ENCODE measurements around the gene HECTD1. TPM values are rescaled to one million over a fixed set of nuclear protein-coding genes. Genes with fewer than 3 reads are reported as not detected.
A peak's percentile ranks its signal among the peaks of the same experiment; 100 is the strongest.
"Not testable (repeated sequence)": the region's sequence is repeated elsewhere in the genome, so short reads cannot be mapped to it uniquely, and the experiment has no call there.

HECTD1 gene
- total RNA-seq, 1 experiment from 2014 or later = 75.3 TPM

DNA sequence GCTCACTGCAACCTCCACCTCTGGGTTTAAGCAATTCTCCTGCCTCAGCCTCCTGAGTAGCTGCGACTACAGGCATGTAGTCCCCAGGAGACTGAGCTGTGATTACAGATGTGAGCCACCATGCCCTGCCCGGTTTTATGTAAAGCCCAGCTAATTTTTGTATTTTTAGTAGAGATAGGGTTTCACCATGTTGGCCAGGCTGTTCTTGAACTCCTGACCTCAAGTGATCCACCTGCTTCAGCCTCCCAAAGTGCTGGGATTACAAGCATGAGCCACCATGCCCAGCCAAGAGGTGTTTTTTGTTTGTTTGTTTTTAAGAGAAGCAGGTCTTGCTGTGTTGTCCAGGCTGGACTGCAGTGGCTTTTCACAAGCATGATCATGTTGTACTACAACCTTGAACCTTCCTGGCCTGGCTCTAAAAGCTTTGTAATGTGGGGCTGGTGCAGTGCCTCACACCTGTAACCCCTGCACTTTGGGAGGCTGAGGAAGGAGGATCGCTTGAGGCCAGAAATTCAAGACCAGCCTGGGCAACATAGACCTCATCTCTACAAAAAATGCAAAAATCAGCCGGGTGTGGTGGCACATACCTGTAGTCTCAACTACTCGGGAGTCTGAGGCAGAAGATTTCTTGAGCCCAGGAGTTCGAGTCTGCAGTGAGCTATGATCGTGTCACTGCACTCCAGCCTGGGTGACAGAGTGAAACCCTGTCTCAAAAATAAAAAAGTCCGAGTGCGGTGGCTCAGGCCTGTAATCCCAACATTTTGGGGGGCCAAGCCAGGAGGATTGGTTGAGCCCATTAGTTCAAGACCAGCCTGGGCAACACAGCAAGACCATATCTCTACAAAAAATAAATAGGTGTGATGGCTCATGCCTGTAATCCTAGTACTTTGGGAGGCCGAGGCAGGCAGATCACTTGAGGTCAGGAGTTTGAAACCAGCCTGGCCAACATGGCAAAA lies 113.4 kb downstream of the HECTD1 start:
- DNase-seq (ENCODE audit: low spot score) = not testable (repeated sequence)

DNA sequence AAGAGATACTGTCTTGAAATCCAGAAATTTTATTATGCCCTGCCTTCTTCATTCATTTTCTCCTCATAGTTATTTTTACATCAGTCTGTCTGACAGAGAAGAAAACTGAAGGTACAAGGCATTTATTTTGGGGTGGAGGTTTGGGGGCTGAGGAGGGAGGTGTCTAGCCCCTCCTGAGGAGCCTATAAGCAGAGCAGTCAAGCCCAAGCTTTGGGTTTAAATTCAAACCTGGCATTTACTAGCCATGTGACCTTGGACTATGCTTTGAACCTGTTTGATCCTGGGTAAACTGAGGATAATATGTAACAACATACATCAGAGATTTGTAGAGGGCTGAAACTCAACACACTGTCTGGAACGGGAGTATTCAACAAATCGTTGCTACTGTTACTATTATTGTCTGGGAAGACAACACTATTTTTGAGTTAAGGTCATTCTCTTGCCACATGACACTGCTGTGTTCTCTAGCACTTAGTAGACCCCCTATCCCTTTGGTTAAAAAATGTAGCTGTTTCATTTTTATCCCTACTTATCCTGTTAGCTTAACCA lies 115.4 kb downstream of the HECTD1 start:
- DNase-seq (ENCODE audit: low spot score) = no peak

DNA sequence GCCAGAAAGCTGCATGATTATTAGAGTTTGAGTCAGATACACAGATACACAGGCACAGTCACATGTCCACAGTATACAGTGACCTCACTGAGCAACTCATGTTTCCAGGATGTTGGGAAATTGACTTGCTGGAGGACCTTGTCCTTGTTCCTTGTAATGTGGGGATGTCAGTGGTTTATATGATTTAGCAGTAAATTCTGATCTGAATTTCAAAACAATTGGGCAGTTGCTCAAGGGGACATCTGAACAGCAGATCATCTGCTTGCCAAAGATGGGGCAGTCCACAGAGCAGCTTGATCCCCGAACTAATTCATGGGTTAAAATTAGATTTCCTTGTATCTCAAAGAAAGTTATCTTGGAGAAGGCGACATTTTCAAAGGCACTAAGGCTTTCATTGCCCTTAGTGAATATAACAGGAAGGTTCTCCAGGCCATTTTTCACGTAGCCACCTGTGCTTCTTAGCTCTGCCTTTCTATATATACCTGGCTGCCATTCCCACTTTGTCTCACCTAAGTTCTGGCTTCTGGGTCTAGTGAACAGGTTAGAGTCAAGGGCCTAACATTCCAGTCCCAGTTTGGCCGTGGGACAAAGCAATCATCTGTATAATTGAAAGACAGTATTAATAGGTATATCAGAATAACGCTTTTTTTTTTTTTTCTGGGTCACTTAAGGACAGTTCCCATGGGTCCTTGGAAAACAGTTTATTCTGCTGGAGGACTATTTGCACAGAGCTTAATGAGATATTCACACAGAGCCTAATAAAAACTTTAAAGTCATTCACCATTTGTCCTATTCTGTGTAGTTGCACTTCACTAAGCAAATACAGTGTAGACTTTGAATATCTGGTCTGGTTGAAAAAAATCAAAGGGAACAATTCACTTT lies 116.5 kb downstream of the HECTD1 start:
- DNase-seq (ENCODE audit: low spot score) = peak; percentile 13

DNA sequence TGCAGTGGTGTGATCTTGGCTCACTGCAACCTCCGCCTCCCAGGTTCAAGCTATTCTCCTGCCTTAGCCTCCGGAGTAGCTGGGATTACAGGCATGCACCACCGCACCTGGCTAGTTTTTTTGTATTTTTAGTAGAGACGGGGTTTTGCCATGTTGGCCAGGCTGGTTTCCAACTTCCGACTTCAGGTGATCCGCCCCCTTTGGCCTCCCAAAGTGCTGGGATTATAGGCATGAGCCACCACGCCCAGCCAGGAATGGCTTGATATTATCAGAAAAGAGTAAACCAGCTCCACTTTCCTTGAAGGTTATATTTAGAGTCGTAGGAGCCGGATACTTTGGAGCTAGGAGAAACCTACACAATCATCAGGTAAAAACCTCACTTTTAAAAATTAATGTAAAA lies 121.1 kb downstream of the HECTD1 start:
- not testable (repeated sequence) for DNase-seq (ENCODE audit: low spot score)

DNA sequence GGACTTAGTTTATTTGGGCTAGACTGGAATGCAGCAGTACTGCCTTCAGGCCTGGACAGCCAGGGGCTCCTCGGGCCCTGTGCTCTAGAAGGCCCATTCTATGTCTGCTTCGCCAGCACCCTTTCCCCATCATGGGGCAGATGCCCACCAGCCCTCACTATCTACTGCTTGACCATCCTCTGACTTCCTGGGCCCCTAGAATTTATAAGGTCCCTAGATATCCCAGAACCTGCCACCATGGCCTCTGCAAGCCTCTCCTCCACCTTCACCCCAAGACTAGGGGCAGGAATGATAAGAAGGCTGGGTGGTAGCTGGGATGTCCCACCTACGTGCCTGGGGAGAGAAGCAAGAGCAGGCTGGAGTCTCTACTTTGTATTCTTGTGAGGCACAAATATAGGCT lies 122.6 kb downstream of the HECTD1 start:
- DNase-seq (ENCODE audit: low spot score) = no peak

DNA sequence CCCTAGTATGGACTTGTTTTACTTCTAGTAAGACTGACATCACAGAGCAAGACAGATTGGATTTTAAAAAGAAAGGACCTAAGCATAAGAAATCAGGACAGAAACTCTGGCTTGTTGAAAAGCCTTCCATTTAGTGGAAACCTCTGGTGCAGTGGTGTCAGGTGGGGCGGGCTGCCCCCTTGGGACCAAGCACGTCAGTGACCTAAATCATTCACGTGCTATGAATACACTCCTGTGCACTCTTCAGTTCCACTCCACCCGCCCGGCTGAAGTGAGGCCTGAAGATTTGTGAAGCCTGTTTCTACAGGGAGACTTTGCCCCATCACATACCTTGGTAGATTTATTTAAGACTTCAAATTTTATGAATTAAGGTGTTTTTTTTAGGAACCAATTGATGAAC lies 123.2 kb downstream of the HECTD1 start:
- DNase-seq (ENCODE audit: low spot score) = no peak

DNA sequence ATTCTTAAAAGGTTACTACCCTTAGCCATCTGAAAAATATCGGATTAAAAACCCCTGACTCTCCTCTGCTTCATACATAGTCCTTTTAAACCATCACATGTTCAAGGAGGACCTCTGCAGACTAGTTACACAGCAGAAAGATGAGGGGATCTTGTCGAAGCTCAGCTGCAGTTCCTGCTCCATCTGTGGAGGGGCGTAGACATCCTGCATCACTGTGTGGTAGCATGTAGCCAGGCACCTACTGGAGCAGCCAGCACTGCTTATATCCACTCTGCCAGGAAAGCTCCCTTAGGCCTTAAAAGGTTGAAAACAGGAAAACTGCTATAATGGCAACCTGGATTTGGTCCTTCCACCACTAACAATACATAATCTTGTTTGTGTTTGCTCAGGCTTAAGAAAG lies 123.8 kb downstream of the HECTD1 start:
- no peak for DNase-seq (ENCODE audit: low spot score)

- no peak for DNase-seq (ENCODE audit: low spot score)
Observed at GRCh38 chr14:31080484-31080883, 127.1 kb downstream of the HECTD1 start.

- no peak for DNase-seq (ENCODE audit: low spot score)
Observed at GRCh38 chr14:31080056-31080455, 127.5 kb downstream of the HECTD1 start.

GRCh38 chr14:31078766-31079165 lies 128.8 kb downstream of the HECTD1 start:
- DNase-seq (ENCODE audit: low spot score) = no peak

DNA sequence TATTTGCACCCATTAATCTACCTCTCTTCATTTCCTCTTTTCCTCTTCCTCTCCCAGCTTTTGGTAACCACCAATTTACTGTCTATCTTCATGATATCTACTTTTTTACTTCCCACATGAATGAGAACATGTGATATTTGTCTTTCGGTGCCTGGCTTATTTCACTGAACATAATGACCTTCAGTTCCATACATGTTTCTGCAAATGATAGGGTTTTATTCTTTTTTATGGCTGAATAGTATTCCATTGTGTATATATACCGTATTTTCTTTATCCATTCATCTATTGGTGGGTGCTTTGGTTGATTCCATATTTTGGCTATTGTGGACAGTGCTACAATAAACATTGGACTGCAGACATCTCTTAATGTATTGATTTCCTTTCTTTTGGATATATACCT lies 132.4 kb downstream of the HECTD1 start:
- no peak for DNase-seq (ENCODE audit: low spot score)

- no peak for DNase-seq (ENCODE audit: low spot score)
Observed at GRCh38 chr14:31071151-31071550, 136.4 kb downstream of the HECTD1 start.

DNA sequence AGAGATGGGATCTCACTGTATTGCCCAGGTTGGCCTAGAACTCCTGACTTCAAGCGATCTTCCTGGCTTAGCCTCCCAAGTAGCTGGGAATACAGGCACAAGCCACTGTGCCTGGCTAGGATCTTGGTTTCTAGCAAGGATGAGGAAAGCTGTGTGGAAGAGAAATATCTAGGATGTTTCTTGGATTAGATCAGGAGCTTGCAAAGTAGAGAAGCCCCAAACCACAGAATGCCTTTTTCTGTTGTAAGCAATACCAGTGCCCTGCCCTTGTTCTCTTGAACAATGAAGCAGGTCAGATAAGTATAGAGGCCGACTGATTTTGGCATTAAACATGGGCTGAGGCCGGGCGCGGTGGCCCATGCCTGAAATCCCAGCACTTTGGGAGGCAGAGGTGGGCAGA lies 137.2 kb downstream of the HECTD1 start:
- DNase-seq (ENCODE audit: low spot score) = no peak

DNA sequence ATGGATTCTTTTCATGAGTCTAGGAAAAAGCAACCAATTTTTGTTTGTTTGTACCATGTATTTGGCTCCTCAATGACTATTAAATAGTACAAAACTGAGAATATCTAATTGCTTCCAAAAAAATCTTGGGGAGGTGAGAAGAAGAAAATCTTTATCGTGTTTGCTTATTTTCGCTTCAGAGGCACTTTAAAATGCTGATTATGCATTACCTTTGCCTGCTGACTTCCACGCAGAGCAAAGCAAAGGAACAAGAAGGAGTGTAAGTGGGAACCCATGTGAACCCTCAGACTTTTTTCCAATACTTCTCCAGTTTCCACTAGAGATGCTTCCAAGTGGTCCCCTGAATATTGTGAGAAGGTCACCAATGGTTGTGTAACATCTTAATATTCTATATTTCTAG lies 138.2 kb downstream of the HECTD1 start:
- DNase-seq (ENCODE audit: low spot score) = no peak

DNA sequence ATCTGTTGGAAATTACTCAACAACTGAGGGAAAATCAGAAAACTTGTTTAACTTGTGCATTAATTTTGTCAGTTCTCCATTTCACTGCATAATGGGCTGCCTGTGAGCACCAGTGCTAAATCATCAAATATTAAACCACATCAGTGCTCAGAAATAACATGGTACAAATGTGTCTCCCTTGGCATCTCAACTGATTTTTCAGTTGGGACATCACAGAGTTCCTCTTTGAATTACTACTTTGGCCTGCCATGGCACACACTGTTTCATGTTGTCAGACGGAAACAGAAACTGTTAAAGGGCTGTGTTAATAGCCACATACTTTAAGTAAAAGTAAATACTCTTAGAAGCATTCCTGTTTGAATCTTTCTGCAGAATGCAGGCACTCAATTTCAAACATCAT lies 139.4 kb downstream of the HECTD1 start:
- no peak for DNase-seq (ENCODE audit: low spot score)

DNA sequence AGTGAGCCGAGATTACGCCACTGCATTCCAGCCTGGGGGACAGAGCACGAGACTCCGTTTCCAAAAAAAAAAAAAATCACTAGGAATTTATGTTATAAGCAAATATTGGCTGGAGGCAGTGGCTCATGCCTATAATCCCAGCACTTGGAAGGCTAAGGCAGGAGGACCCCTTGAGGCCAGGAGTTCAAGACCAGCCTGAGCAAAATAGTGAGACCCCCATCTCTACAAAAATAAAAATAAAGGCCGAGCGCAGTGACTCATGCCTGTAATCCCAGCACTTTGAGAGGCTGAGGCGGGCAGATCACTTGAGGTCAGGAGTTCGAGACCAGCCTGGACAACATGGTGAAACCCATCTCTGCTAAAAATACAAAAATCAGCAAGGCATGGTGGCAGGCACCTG lies 144.7 kb downstream of the HECTD1 start:
- DNase-seq (ENCODE audit: low spot score) = not testable (repeated sequence)

DNA sequence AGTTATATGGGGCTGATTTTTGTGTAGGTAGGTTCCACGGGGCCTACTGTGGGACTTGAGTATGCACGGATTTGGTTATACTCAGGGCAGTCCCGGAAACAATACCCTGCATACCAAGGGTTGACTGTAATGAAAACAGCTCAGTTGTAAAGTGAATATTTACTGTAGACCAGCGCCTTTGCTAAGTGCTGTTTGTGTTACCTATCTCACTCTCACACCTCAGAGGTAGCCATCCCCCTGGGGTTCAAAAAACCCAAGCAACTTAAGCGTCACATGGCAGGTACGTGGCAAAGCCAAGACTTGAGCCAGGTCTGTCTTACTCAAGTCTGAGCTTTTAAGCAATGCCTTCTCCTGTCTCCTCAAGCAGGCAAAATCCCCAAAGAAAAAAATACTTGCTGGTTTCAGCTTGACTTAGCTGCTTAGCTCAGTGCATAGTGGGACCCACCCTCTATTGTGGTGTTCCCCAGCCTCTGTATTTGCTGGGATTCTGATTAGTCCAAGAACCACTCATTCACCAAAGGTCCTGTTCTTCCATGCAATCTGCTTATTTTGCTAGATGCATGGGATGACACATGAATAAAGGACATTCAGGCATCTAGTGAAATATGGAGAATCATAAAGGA lies 147.2 kb downstream of the HECTD1 start:
- DNase-seq (ENCODE audit: low spot score) = no peak

GRCh38 chr14:31059152-31059924 lies 148.3 kb downstream of the HECTD1 start:
- no peak for DNase-seq (ENCODE audit: low spot score)

- no peak for DNase-seq (ENCODE audit: low spot score)
Observed at GRCh38 chr14:31057701-31058364, 149.8 kb downstream of the HECTD1 start.

GRCh38 chr14:31057035-31057434 lies 150.6 kb downstream of the HECTD1 start:
- no peak for DNase-seq (ENCODE audit: low spot score)

Measured in HT-29 (cell line).